COLO829 (cell line): ENCODE measurements around the gene CACNA1D.

Experiments
- DNase-seq: peaks from one replicate; pipeline ENCODE4 v3.0.0; 2012; ENCODE audit warnings: low spot score

CACNA1D gene

GRCh38 chr3:53787016-53787415, 292.6 kb downstream of the CACNA1D start:
- DNase-seq: no peak

- no peak for DNase-seq
These were observed 293.6 kb downstream of the CACNA1D start for GRCh38 chr3:53788038-53788437.

- no peak for DNase-seq
These were observed 295.0 kb downstream of the CACNA1D start for GRCh38 chr3:53789459-53789858.

- no peak for DNase-seq
These were observed 296.1 kb downstream of the CACNA1D start for GRCh38 chr3:53790470-53790869.

GRCh38 chr3:53791317-53791716, 296.9 kb downstream of the CACNA1D start:
- no peak for DNase-seq

GRCh38 chr3:53792866-53793265, 298.5 kb downstream of the CACNA1D start:
- no peak for DNase-seq

GRCh38 chr3:53794597-53794996, 300.2 kb downstream of the CACNA1D start:
- no peak for DNase-seq

GRCh38 chr3:53795176-53795575, 300.8 kb downstream of the CACNA1D start:
- no peak for DNase-seq

GRCh38 chr3:53795789-53796560, 301.6 kb downstream of the CACNA1D start:
- no peak for DNase-seq

GRCh38 chr3:53798144-53798543, 303.7 kb downstream of the CACNA1D start:
- DNase-seq: no peak

GRCh38 chr3:53799338-53799865, 305.0 kb downstream of the CACNA1D start:
- DNase-seq: no peak

- no peak for DNase-seq
These were observed 305.9 kb downstream of the CACNA1D start for GRCh38 chr3:53800041-53800906.

- DNase-seq: no peak
These were observed 306.9 kb downstream of the CACNA1D start for GRCh38 chr3:53801319-53801718.

- DNase-seq: no peak
These were observed 308.0 kb downstream of the CACNA1D start for GRCh38 chr3:53802256-53802880.

- no peak for DNase-seq
These were observed 308.9 kb downstream of the CACNA1D start for GRCh38 chr3:53803124-53803815.

GRCh38 chr3:53803816-53804695, 309.6 kb downstream of the CACNA1D start:
- no peak for DNase-seq

GRCh38 chr3:53804697-53805462, 310.5 kb downstream of the CACNA1D start:
- DNase-seq: peak; percentile 71

- DNase-seq: no peak
These were observed 311.2 kb downstream of the CACNA1D start for GRCh38 chr3:53805463-53806159.
